H9 (cell line): ENCODE data around the gene VTA1. TPM values are rescaled to one million over a fixed set of nuclear protein-coding genes. Genes with fewer than 3 reads are reported as not detected.

ENCODE experiments used
- DNase-seq: peaks from one replicate; pipeline ENCODE4 v3.0.0-alpha.2; 2017
- H2AFZ ChIP-seq: one replicate; pipeline ENCODE4 v1.6.1; 2013; ENCODE audit warnings: mild to moderate bottlenecking, low read length, control low read depth, moderate library complexity
- H2AK5ac ChIP-seq: 2 replicates; pipeline ENCODE4 v1.6.1; 2013; ENCODE audit warnings: low read length, control low read depth, mixed read lengths; ENCODE audit not compliant: insufficient read length
- H2BK120ac ChIP-seq: one replicate; pipeline ENCODE4 v1.6.1; 2013; ENCODE audit warnings: low read depth, mild to moderate bottlenecking, low read length, control low read depth, inconsistent platforms; ENCODE audit not compliant: poor library complexity, severe bottlenecking
- H2BK12ac ChIP-seq: 2 replicates; pipeline ENCODE4 v1.6.1; 2013; ENCODE audit warnings: low read length, control low read depth, mixed read lengths, low read depth; ENCODE audit not compliant: insufficient read length
- H2BK15ac ChIP-seq: 2 replicates; pipeline ENCODE4 v1.6.1; 2013; ENCODE audit warnings: low read depth, low read length, control low read depth
- H2BK20ac ChIP-seq: one replicate; pipeline ENCODE4 v1.6.1; 2013; ENCODE audit warnings: low read depth, mild to moderate bottlenecking, low read length, control low read depth, inconsistent platforms; ENCODE audit not compliant: poor library complexity, severe bottlenecking
- H2BK5ac ChIP-seq: 2 replicates; pipeline ENCODE4 v1.6.1; 2013; ENCODE audit warnings: low read length, control low read depth, mixed read lengths; ENCODE audit not compliant: insufficient read length
- H3K14ac ChIP-seq: 2 replicates; pipeline ENCODE4 v1.6.1; 2013; ENCODE audit warnings: low read length, control low read depth; ENCODE audit not compliant: insufficient read depth
- H3K18ac ChIP-seq: 2 replicates; pipeline ENCODE4 v1.6.1; 2013; ENCODE audit warnings: low read depth, mild to moderate bottlenecking, mixed read lengths, low read length, control low read depth; ENCODE audit not compliant: insufficient read length
- H3K23ac ChIP-seq: 2 replicates; pipeline ENCODE4 v1.6.1; 2013; ENCODE audit warnings: low read length, control low read depth, mixed read lengths, low read depth; ENCODE audit not compliant: insufficient read length
- H3K23me2 ChIP-seq: 2 replicates; pipeline ENCODE4 v1.6.1; 2013; ENCODE audit warnings: low read depth, mild to moderate bottlenecking, mixed read lengths, low read length, control low read depth; ENCODE audit not compliant: insufficient read length, poor library complexity, severe bottlenecking
- H3K27ac ChIP-seq: 2 replicates; pipeline ENCODE4 v1.5.1; 2013; ENCODE audit warnings: low read length, control low read depth, mixed read lengths, low read depth; ENCODE audit not compliant: insufficient read length
- H3K27me3 ChIP-seq: 2 replicates; pipeline ENCODE4 v1.6.1; 2013; ENCODE audit warnings: low read length, control low read depth, inconsistent platforms; ENCODE audit not compliant: insufficient read depth
- H3K4ac ChIP-seq: 2 replicates; pipeline ENCODE4 v1.6.1; 2013; ENCODE audit warnings: low read depth, mild to moderate bottlenecking, control low read depth, inconsistent platforms, low read length, moderate library complexity
- H3K4me1 ChIP-seq: 2 replicates; pipeline ENCODE4 v1.6.1; 2013; ENCODE audit warnings: low read length, control low read depth, inconsistent platforms; ENCODE audit not compliant: insufficient read depth
- H3K4me2 ChIP-seq: 2 replicates; pipeline ENCODE4 v1.6.1; 2013; ENCODE audit warnings: low read length, control low read depth, mixed read lengths; ENCODE audit not compliant: insufficient read length, insufficient read depth
- H3K56ac ChIP-seq: 2 replicates; pipeline ENCODE4 v1.6.1; 2013; ENCODE audit warnings: low read depth, mild to moderate bottlenecking, mixed read lengths, low read length, control low read depth; ENCODE audit not compliant: insufficient read length
- H3K79me1 ChIP-seq: 2 replicates; pipeline ENCODE4 v1.6.1; 2013; ENCODE audit warnings: low read depth, mild to moderate bottlenecking, moderate library complexity, low read length, control low read depth, inconsistent platforms; ENCODE audit not compliant: insufficient read depth, poor library complexity, severe bottlenecking
- H3K79me2 ChIP-seq: 2 replicates; pipeline ENCODE4 v1.6.1; 2013; ENCODE audit warnings: low read length, control low read depth, inconsistent platforms; ENCODE audit not compliant: insufficient read depth
- H3K9ac ChIP-seq: 2 replicates; pipeline ENCODE4 v1.6.1; 2013; ENCODE audit warnings: low read length, control low read depth, mixed read lengths; ENCODE audit not compliant: insufficient read length; ENCODE audit errors: extremely low read depth
- H3K9me3 ChIP-seq: one replicate; pipeline ENCODE4 v1.6.1; 2013; ENCODE audit warnings: low read depth, low read length, inconsistent platforms; ENCODE audit not compliant: control insufficient read depth
- H3T11ph ChIP-seq: one replicate; pipeline ENCODE4 v1.6.1; 2013; ENCODE audit warnings: mild to moderate bottlenecking, low read length, control low read depth, inconsistent platforms
- H4K20me1 ChIP-seq: one replicate; pipeline ENCODE4 v1.6.1; 2013; ENCODE audit not compliant: control insufficient read depth, insufficient read length, insufficient read depth
- H4K5ac ChIP-seq: 2 replicates; pipeline ENCODE4 v1.6.1; 2013; ENCODE audit warnings: low read depth, mild to moderate bottlenecking, mixed read lengths, low read length, control low read depth; ENCODE audit not compliant: insufficient read length
- H4K8ac ChIP-seq: replicated peaks from 2 replicates; pipeline ENCODE4 v1.6.1; 2013; ENCODE audit warnings: low read length, control low read depth, mixed read lengths, low read depth; ENCODE audit not compliant: insufficient read length
- H4K91ac ChIP-seq: 2 replicates; pipeline ENCODE4 v1.6.1; 2013; ENCODE audit warnings: low read depth, mild to moderate bottlenecking, moderate library complexity, mixed read lengths, low read length, control low read depth; ENCODE audit not compliant: insufficient read length
- H3K27ac Mint-ChIP-seq, 3 experiments: 2 replicates in 2 of 3; 3 replicates in 1 of 3; pipeline ENCODE4 v1.8.0; 2020 to 2021; ENCODE audit warnings: mixed read lengths in 3 of 3, mild to moderate bottlenecking in 1 of 3, moderate library complexity in 1 of 3
- H3K27me3 Mint-ChIP-seq: 2 replicates; pipeline ENCODE4 v1.8.0; 2021; ENCODE audit warnings: low read depth, mild to moderate bottlenecking, moderate library complexity, mixed read lengths
- H3K36me3 Mint-ChIP-seq, 3 experiments: 2 replicates in 2 of 3; 3 replicates in 1 of 3; pipeline ENCODE4 v1.8.0; 2020 to 2021; ENCODE audit warnings: low read depth in 3 of 3, mixed read lengths in 3 of 3; ENCODE audit not compliant: insufficient read depth in 1 of 3
- H3K4me1 Mint-ChIP-seq, 2 experiments: 2 replicates each; pipeline ENCODE4 v1.8.0; 2020; ENCODE audit warnings: mixed read lengths in 2 of 2
- H3K4me3 Mint-ChIP-seq, 2 experiments: 2 replicates in 1 of 2; 3 replicates in 1 of 2; pipeline ENCODE4 v1.8.0; 2020 to 2021; ENCODE audit warnings: mild to moderate bottlenecking in 2 of 2, mixed read lengths in 2 of 2, moderate library complexity in 1 of 2
- H3K9me3 Mint-ChIP-seq, 2 experiments: 2 replicates in 1 of 2; 3 replicates in 1 of 2; pipeline ENCODE4 v1.8.0; 2020; ENCODE audit warnings: mild to moderate bottlenecking in 2 of 2, mixed read lengths in 2 of 2, moderate library complexity in 1 of 2
- WGBS: extraction: QIAGEN DNeasy Blood & Tissue Kit; methylation state at CpG from one replicate; pipeline ENCODE4 v1.1.7; 2013; ENCODE audit warnings: missing lambda C conversion rate, low lambda C conversion rate, mixed read lengths; ENCODE audit not compliant: insufficient read length; ENCODE audit errors: extremely low coverage; 5-methylcytosine and 5-hydroxymethylcytosine counted together
- total RNA-seq: library from RNA; stranded (reverse); gene quantifications from 2 replicates; pipeline ENCODE4 v1.2.1, GENCODE V29; 2021
- TF ChIP-seq, protein P1 (sequence below): fragments of 200-600 bp; sonication (generic); conservative IDR thresholded peaks from 3 replicates; pipeline ENCODE4 v1.8.0; 2021; ENCODE audit warnings: antibody characterized with exemption, mild to moderate bottlenecking

Gene VTA1
- total RNA-seq, 1 experiment from 2014 or later, result 63.1 TPM

GRCh38 chr6:142271476-142271875 lies 124.4 kb downstream of the VTA1 start:
- WGBS, result no CpG with 5 or more reads among the region's 1 CpG
- Histone ChIP-seq H3K79me1 (no peaks in the 10 kb centered on the region), H4K20me1 (no peaks in the 10 kb centered on the region), H3K14ac (no peak overlapping the region), H4K8ac (no peak overlapping the region), H2BK12ac (no peak overlapping the region), H3K27ac (no peak overlapping the region), H2BK120ac (no peak overlapping the region), H4K91ac (no peak overlapping the region), H3K4me2 (no peak overlapping the region), H3K4ac (no peak overlapping the region), H2AK5ac (no peak overlapping the region), H4K5ac (no peak overlapping the region), H2BK5ac (no peak overlapping the region), H3K56ac (no peak overlapping the region), H2AFZ (no peak overlapping the region), H3T11ph (no peak overlapping the region), H2BK15ac (no peak overlapping the region), H3K9ac (no peak overlapping the region), H3K4me1 (peaks cover 4% of the 10 kb centered on the region; the same call in 1 of the 2 replicates), H3K18ac (no peak overlapping the region), H3K27me3 (no peaks in the 10 kb centered on the region), H3K23me2 (no peaks in the 10 kb centered on the region), H3K9me3 (no peaks in the 10 kb centered on the region), H3K79me2 (no peaks in the 10 kb centered on the region), H2BK20ac (no peak overlapping the region), H3K23ac (no peak overlapping the region)
- H3K9me3 Mint-ChIP-seq, result no peaks in the 10 kb centered on the region
- H3K36me3 Mint-ChIP-seq, result no peaks in the 10 kb centered on the region
- H3K27ac Mint-ChIP-seq, result no peak overlapping the region
- H3K4me1 Mint-ChIP-seq, result peaks cover 6 to 8% of the 10 kb centered on the region in 2 experiments
- no peaks in the 10 kb centered on the region for H3K27me3 Mint-ChIP-seq
- TF ChIP-seq, protein P1, sequence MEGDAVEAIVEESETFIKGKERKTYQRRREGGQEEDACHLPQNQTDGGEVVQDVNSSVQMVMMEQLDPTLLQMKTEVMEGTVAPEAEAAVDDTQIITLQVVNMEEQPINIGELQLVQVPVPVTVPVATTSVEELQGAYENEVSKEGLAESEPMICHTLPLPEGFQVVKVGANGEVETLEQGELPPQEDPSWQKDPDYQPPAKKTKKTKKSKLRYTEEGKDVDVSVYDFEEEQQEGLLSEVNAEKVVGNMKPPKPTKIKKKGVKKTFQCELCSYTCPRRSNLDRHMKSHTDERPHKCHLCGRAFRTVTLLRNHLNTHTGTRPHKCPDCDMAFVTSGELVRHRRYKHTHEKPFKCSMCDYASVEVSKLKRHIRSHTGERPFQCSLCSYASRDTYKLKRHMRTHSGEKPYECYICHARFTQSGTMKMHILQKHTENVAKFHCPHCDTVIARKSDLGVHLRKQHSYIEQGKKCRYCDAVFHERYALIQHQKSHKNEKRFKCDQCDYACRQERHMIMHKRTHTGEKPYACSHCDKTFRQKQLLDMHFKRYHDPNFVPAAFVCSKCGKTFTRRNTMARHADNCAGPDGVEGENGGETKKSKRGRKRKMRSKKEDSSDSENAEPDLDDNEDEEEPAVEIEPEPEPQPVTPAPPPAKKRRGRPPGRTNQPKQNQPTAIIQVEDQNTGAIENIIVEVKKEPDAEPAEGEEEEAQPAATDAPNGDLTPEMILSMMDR, result no peak
- DNase-seq, result no peak
- no peak overlapping the region for H3K4me3 Mint-ChIP-seq

Other genes with a start within 250 kb of the VTA1 start
- not detected in 2 replicates for gene GJE1, start 14.3 kb upstream of the VTA1 start, total RNA-seq
- not detected in 2 replicates for gene NMBR, start 141 bp upstream of the VTA1 start, total RNA-seq
- gene ADGRG6, start 154.7 kb downstream of the VTA1 start, total RNA-seq, result 2.2 and 2.5 TPM in 2 replicates